Dedifferentiated amniotic fluid mesenchymal stem cell (primary cell): ENCODE results near the gene ZNF142.

ENCODE experiments used
- DNase-seq: peaks from one replicate; pipeline ENCODE4 v3.0.0-alpha.2; 2016; ENCODE audit errors: extremely low spot score

ZNF142 gene

GRCh38 chr2:218648088-218648786, 11.2 kb downstream of the ZNF142 start:
- peak; percentile 42 for DNase-seq

GRCh38 chr2:218645126-218645525, 14.3 kb downstream of the ZNF142 start:
- no peak for DNase-seq

GRCh38 chr2:218644721-218645120, 14.7 kb downstream of the ZNF142 start:
- DNase-seq = no peak

- DNase-seq = no peak
These were observed 15.6 kb downstream of the ZNF142 start for GRCh38 chr2:218643751-218644310.

GRCh38 chr2:218642786-218643185, 16.6 kb downstream of the ZNF142 start:
- DNase-seq = no peak

- no peak for DNase-seq
These were observed 17.2 kb downstream of the ZNF142 start for GRCh38 chr2:218642121-218642656.

GRCh38 chr2:218638372-218638771, 21.1 kb downstream of the ZNF142 start:
- no peak for DNase-seq

GRCh38 chr2:218635719-218636118, 23.7 kb downstream of the ZNF142 start:
- no peak for DNase-seq

GRCh38 chr2:218631837-218632236, 27.6 kb downstream of the ZNF142 start:
- DNase-seq = no peak

GRCh38 chr2:218627939-218628338, 31.5 kb downstream of the ZNF142 start:
- DNase-seq = no peak

GRCh38 chr2:218626369-218626768, 33.1 kb downstream of the ZNF142 start:
- DNase-seq = no peak

- DNase-seq = no peak
These were observed 36.1 kb downstream of the ZNF142 start for GRCh38 chr2:218623366-218623705.

- no peak for DNase-seq
These were observed 36.6 kb downstream of the ZNF142 start for GRCh38 chr2:218622606-218623365.

- DNase-seq = no peak
These were observed 38.4 kb downstream of the ZNF142 start for GRCh38 chr2:218621007-218621406.

GRCh38 chr2:218618102-218618860, 41.1 kb downstream of the ZNF142 start:
- no peak for DNase-seq

GRCh38 chr2:218615868-218616315, 43.5 kb downstream of the ZNF142 start:
- DNase-seq = no peak

- DNase-seq = peak; percentile 85
These were observed 51.8 kb downstream of the ZNF142 start, which contains the start of gene PLCD4 for GRCh38 chr2:218607436-218608115. TSS of gene PLCD4 (plus strand) at chr2:218607899. CDS start at chr2:218615740, 7,841 bp downstream.

- DNase-seq = peak; percentile 76
These were observed 54.0 kb downstream of the ZNF142 start for GRCh38 chr2:218605432-218605831.
